GM19463 (cell line): ENCODE measurements around the gene USB1.

Experiments
- ATAC-seq: cut with Tn5 transposase; IDR thresholded peaks from one replicate; pipeline ENCODE4 v1.9.1; 2021; ENCODE audit warnings: mild to moderate bottlenecking, moderate library complexity; ENCODE audit not compliant: unreplicated experiment

The USB1 gene

GRCh38 chr16:58045096-58045495, 43.9 kb downstream of the USB1 start:
- ATAC-seq, result no peak

GRCh38 chr16:58046054-58046881, 45.1 kb downstream of the USB1 start:
- ATAC-seq, result no peak

- no peak for ATAC-seq
Observed at GRCh38 chr16:58046936-58047335, 45.7 kb downstream of the USB1 start.

- ATAC-seq, result no peak
Observed at GRCh38 chr16:58047557-58048348, 46.5 kb downstream of the USB1 start.

- no peak for ATAC-seq
Observed at GRCh38 chr16:58048494-58049231, 47.5 kb downstream of the USB1 start.

- no peak for ATAC-seq
Observed at GRCh38 chr16:58049232-58050185, 48.3 kb downstream of the USB1 start.

DNA sequence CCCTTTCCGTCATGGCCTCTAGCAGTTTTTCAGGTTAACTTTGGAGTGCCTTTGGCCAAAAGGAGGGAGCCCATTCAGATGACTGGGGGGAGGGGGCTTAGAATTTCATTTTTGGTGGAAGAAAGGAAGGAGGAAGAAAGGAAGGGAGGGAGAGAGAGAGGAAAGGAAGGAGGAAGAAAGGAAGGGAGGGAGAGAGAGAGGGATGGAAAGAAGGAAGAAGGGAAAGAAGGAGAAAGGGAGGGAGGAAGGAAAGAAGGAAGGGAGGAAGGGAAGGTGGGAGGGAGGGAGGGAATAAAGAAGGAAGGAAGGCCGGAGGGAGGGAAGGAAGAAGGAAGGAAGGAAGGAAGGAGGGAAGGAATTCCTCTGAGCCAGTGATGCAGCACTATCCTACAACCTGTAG, 50.1 kb downstream of the USB1 start:
- ATAC-seq, result no peak

DNA sequence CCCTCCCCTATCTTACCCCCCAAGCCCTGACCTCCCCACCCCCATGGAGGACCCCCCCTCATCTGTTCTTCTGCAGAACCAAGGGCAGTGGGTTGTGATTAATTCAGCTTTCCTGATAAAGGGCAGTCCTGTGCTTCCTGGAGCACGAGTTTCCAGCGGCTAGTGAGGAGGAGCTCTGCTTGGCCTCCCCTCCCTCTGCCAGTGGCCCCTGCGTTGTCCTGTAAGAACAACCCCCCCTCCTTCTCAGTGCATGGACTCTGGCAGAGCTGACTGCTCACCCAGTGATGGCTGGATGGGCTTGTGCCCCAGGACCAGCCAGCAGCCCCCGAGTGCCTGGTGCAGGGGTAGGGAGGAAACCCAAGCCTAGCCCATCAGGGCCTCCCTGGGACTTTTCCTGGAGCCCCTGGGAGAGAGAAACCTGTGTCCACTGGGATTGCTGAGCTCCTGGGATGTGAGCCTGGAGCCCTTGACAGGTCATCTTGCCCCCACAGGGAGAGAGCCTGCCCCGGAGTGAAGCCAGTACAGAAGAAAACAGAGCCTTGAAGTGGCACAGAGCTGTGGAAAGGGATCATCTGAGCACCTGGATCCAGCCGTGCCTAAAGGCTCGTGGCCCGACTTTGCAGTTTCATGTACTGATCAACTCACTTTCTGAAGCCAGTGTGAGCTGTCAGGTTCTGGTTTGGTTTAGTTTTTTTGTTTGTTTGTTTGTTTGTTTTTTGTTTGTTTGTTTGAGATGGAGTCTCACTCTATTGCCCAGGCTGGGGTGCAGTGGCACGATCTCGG, 50.8 kb downstream of the USB1 start:
- ATAC-seq, result no peak

DNA sequence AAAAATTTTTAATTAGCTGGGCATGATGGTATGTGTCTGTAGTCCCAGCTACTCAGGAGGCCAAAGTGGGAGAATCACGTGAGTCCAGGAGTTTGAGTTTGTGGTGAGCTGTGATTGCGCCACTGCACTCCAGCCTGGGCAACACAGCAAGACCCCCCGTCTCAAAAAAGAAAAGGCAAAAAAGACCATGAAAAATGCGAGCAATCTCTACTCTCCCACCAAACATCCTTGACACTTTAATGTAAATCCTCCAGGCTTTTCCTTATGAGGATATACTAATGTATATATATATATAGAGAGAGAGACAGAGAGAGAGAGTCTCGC, 52.4 kb downstream of the USB1 start:
- no peak for ATAC-seq

GRCh38 chr16:58054289-58054688, 53.1 kb downstream of the USB1 start:
- no peak for ATAC-seq

DNA sequence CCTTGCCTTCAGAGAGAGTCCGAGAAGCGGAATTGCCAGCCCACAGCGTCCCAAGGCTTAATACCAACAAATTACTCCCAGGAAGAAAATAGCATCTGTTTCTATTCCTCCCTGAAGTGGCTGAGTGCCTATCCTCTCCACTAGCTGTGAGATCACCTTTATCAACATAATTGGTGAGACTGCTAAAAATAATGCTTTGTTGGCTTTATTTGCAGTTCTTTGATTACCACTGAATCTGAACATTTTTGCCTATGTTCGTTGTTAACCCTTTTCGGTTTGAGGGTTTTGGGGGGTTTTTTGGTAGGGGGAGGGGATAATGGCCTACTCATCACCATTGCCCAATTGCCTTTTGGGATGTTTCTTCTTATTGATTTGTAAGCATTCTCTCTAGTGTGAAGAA, 55.4 kb downstream of the USB1 start:
- ATAC-seq, result no peak

- ATAC-seq, result no peak
Observed at GRCh38 chr16:58057121-58057520, 55.9 kb downstream of the USB1 start.

DNA sequence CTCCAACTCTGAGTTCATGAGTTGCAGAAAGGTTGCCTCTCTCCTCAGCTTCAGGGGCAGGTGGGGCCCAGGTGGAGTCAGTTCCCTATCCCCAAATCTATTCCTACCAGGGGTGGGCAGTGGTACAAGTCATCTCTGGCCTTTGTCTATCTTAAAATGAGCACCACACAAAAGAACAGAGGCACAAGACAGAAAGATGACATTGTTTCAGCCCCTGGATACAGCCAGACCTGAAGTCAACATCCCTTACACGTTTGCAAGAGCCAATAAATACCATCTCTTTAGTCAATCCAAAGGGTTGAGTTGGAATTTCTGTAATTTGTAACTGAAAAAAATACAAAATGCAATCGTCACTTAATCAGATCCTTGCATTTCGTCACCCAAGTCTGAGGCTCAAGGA, 56.6 kb downstream of the USB1 start:
- ATAC-seq, result no peak

GRCh38 chr16:58062821-58063220, 61.6 kb downstream of the USB1 start:
- no peak for ATAC-seq

DNA sequence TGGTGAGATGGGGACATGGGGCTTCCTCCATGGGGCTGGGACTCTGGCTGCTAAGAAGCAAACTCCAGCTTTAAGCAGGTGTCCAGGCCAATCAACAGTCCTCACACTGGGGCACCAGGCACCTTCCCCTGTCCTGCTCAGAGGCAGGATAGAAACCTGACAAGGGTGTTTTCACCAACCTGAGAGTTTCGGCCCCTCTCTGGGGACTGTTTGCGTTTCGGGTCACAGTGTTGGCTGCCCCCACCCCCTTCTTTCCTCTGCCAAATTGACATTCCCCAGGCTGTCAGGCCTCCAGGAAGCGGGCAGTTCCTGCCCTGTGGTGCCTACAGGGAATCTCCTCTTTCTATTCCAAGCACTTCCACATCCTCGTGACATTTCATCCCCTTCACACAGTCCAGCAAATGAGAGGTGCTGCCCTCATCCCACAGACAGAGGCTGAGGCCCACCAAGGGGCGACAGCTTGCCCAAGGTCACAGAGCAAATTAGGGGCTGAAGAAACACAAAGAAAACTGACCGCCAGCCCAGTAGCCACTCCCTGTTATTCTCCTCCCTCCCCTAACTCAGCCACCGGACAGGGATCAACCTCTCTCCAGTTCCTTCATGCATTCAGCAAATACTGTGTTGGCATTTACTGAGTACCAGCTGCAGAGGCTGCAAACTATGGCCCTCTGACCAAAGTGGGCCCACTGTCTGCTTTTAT, 62.3 kb downstream of the USB1 start:
- ATAC-seq, result no peak

DNA sequence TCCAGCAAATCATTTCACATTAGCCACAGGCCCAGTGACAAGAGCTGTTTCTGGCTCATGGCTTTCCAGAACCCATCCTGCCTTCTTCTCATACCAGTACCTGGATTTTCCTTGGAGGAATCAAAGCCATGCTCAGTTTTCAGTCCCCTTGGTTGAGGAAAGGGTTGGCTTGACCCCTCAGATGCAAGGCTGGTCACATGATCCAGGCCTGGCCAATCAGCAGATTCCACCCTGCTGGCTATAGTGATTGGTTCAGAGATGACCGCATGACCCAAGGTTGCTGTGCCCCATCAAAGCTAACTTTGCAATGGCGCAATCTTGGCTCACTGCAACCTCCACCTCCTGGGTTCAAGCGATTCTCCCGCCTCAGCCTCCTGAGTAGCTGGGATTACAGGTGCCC, 69.4 kb downstream of the USB1 start:
- no peak for ATAC-seq
